Kidney (tissue), 14 donors: ENCODE data around the gene ASAP2. TPM values are rescaled to one million over a fixed set of nuclear protein-coding genes. Genes with fewer than 3 reads are reported as not detected.

Experiments
- DNase-seq, 5 donors: peaks; one replicate each; pipeline ENCODE4 v3.0.0-alpha.2; 2013 to 2020
- FAIRE-seq: peaks from 2 replicates; lab custom pipeline; 2012; peaks lifted over from hg19 to GRCh38; lab: Jason Lieb, UNC
- H3K27ac ChIP-seq, 2 donors: one replicate each; pipeline ENCODE4 v1.7.0; 2013; ENCODE audit warnings: low read depth in 2 of 2, low read length in 2 of 2, inconsistent platforms in 1 of 2
- H3K27me3 ChIP-seq: one replicate; pipeline ENCODE4 v1.7.1; 2013; ENCODE audit warnings: low read length, inconsistent platforms; ENCODE audit not compliant: control insufficient read depth, insufficient read depth
- H3K36me3 ChIP-seq, 3 donors: one replicate each; pipeline versions ENCODE4 v1.7.0 to v1.7.1; 2013; ENCODE audit warnings: low read length in 3 of 3, control low read depth in 1 of 3, inconsistent platforms in 1 of 3; ENCODE audit not compliant: insufficient read depth in 3 of 3, control insufficient read depth in 2 of 3
- H3K4me1 ChIP-seq, 3 donors: one replicate each; pipeline versions ENCODE4 v1.7.0 to v1.7.1; 2013; ENCODE audit warnings: low read length in 3 of 3, inconsistent platforms in 1 of 3, low read depth in 1 of 3; ENCODE audit not compliant: control insufficient read depth in 2 of 3, insufficient read depth in 2 of 3
- H3K4me3 ChIP-seq, 3 donors: one replicate each; pipeline versions ENCODE4 v1.7.0 to v1.8.1; 2013; ENCODE audit warnings: low read length in 3 of 3, control low read depth in 1 of 3, inconsistent platforms in 1 of 3
- H3K9ac ChIP-seq, 3 donors: one replicate each; pipeline versions ENCODE4 v1.7.0 to v1.7.1; 2013; ENCODE audit warnings: low read length in 3 of 3, control low read depth in 1 of 3, inconsistent platforms in 1 of 3
- H3K9me3 ChIP-seq, 3 donors: one replicate each; pipeline versions ENCODE4 v1.7.0 to v1.7.1; 2013; ENCODE audit warnings: low read length in 3 of 3, control low read depth in 1 of 3, inconsistent platforms in 1 of 3; ENCODE audit not compliant: control insufficient read depth in 2 of 3, insufficient read depth in 1 of 3
- intact Hi-C: fragments of 100-400 bp; cut with DNase I; formaldehyde crosslinking; loops from one replicate; pipeline ENCODE4 v1.11.1; 2022
- polyA plus RNA-seq: library from polyadenylated mRNA; stranded (reverse); fragments of 350-450 nt; fragmentation: Illumina TruSeq; extraction: RNeasy Lipid Tissue Mini Kit (QIAGEN cat#74804); gene quantifications from one replicate; pipeline ENCODE4 v1.2.3, GENCODE V29; 2014; ENCODE audit warnings: low read depth, low replicate concordance; ENCODE audit not compliant: insufficient read depth
- total RNA-seq: library from RNA; stranded (reverse); fragmentation: NEBNext Ultra II Directional; extraction: Animal tissue kit (Norgen Biotek cat#: 25700); gene quantifications from one replicate; pipeline ENCODE4 v1.2.1, GENCODE V29; 2021
- TF ChIP-seq, protein P1 (sequence below): IDR thresholded peaks from 3 replicates; pipeline ENCODE4 v1.5.1; 2012; ENCODE audit warnings: mild to moderate bottlenecking, moderate library complexity, borderline replicate concordance; ENCODE audit not compliant: insufficient read depth; ENCODE audit errors: extremely low read depth
- donor health status: control.
- donor health status: control.
- donor health status: control.
- donor health status: control.
- donor health status: control.
- donor health status: DM: yes; HTN: yes; CAD: no.
- donor health status: Normal renal cell carcinoma (clear cell type).

Gene ASAP2
- total and polyA plus RNA-seq, 2 donors from 2014 or later, result 26.2 to 54.8 TPM

DNA sequence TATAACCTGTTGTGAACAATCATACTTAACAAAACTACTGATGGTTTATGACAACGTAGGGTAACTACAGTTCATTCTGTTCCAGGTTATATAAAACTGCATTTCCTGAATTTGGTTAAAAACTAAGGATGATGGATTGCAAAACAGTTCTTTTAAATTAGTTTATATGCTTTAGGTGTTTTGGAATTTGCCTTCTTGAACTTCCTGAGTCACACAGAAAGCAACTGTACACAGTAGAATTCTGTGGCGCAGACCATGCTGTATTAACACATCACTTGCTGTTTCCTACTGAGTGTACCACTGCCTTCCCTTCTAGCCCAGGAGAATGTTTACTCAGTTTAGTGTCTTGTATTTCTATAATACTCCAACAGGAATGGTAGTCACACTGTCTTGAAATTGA lies 197.3 kb downstream of the ASAP2 start:
- no peak for FAIRE-seq
- H3K36me3 ChIP-seq, result peaks cover 0 to 18% (median 14%) of the 10 kb centered on the region in 3 donors

DNA sequence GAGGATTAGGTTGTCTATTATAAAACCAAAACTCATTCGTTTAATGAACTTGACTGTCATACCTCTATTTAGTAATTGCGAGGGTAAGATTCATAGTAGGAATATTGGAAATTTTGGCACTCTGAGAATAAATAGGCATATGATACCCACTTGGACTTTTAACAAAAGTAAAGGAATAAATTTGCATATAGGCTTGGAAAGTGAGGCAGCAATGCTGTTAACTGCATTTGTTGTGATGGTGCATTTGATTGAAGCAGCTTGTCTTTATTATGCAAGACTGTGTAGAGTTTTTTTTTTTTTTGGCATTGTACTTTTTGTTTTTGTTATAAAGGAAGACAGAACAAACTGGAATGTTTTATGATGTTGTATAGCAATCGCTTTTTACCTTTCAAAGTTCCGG lies 197.8 kb downstream of the ASAP2 start:
- Histone ChIP-seq H3K9ac (no peak overlapping the region), H3K4me3 (no peak overlapping the region), H3K36me3 (peaks cover 0 to 16% (median 14%) of the 10 kb centered on the region in 3 donors), H3K27me3 (no peaks in the 10 kb centered on the region), H3K4me1 (peaks cover 0 to 9% (median 3%) of the 10 kb centered on the region in 3 donors), H3K27ac (peak overlapping the region in 1 of 2 donors; percentile 19), H3K9me3 (no peaks in the 10 kb centered on the region)
- TF ChIP-seq, protein P1, sequence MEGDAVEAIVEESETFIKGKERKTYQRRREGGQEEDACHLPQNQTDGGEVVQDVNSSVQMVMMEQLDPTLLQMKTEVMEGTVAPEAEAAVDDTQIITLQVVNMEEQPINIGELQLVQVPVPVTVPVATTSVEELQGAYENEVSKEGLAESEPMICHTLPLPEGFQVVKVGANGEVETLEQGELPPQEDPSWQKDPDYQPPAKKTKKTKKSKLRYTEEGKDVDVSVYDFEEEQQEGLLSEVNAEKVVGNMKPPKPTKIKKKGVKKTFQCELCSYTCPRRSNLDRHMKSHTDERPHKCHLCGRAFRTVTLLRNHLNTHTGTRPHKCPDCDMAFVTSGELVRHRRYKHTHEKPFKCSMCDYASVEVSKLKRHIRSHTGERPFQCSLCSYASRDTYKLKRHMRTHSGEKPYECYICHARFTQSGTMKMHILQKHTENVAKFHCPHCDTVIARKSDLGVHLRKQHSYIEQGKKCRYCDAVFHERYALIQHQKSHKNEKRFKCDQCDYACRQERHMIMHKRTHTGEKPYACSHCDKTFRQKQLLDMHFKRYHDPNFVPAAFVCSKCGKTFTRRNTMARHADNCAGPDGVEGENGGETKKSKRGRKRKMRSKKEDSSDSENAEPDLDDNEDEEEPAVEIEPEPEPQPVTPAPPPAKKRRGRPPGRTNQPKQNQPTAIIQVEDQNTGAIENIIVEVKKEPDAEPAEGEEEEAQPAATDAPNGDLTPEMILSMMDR, result no peak
- intact Hi-C loops, result no loop called here
- no peak for FAIRE-seq
- no peak for DNase-seq

More for the DNA sequence above, 197.3 kb downstream of the ASAP2 start:
- Histone ChIP-seq H3K27ac (peak overlapping the region in 1 of 2 donors; percentile 19), H3K9me3 (no peaks in the 10 kb centered on the region), H3K27me3 (no peaks in the 10 kb centered on the region), H3K4me3 (no peak overlapping the region), H3K9ac (no peak overlapping the region), H3K4me1 (peaks cover 0 to 9% (median 6%) of the 10 kb centered on the region in 3 donors)
- DNase-seq, result no peak
- TF ChIP-seq, protein P1, result no peak
- intact Hi-C loops, result no loop called here

DNA sequence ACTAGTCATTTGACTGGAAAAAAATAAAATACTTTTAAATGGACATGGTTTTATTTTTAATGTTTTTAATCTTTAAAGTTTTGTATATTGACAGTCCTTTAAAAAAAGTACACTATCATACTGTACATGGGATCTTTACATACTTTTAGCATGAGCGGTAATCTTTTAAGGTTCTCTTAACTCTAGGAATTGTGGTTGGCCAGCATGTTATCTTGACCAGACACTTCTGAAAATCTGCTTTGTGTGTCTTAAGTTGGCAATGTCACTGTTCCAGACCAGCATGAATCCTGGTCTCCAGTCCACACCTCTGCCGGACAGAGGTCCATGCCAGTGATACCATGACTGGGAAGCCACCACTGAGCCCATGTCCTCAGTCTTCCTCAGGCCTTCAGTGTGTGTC lies 199.0 kb downstream of the ASAP2 start:
- no peak for DNase-seq
- Histone ChIP-seq H3K27me3 (no peaks in the 10 kb centered on the region), H3K9me3 (no peaks in the 10 kb centered on the region), H3K4me1 (peaks cover 0 to 9% (median 3%) of the 10 kb centered on the region in 3 donors), H3K4me3 (no peak overlapping the region), H3K36me3 (peaks cover 0 to 16% (median 14%) of the 10 kb centered on the region in 3 donors), H3K9ac (no peak overlapping the region), H3K27ac (no peak overlapping the region)
- TF ChIP-seq, protein P1, result no peak
- no peak for FAIRE-seq
- intact Hi-C loops, result no loop called here
